Activated T-cell treated with anti-CD3 and anti-CD28 coated beads for 24 hours (primary cell): ENCODE measurements around the gene SEZ6.

Experiments
- DNase-seq: peaks from one replicate; pipeline ENCODE4 v3.0.0-alpha.2; 2020; ENCODE audit warnings: low read depth

SEZ6 gene

GRCh38 chr17:29037739-29038084 is 31.9 kb upstream of the SEZ6 start:
- no peak for DNase-seq

- no peak for DNase-seq
Measured at GRCh38 chr17:29036584-29036983, 30.8 kb upstream of the SEZ6 start.

- no peak for DNase-seq
Measured at GRCh38 chr17:29034510-29034909, 28.7 kb upstream of the SEZ6 start.

GRCh38 chr17:29032857-29033197 is 27.0 kb upstream of the SEZ6 start:
- DNase-seq: no peak

- no peak for DNase-seq
Measured at GRCh38 chr17:29032013-29032856, 26.4 kb upstream of the SEZ6 start.

GRCh38 chr17:29031488-29031887 is 25.7 kb upstream of the SEZ6 start:
- no peak for DNase-seq

- no peak for DNase-seq
Measured at GRCh38 chr17:29024316-29024952, 18.6 kb upstream of the SEZ6 start.

- DNase-seq: no peak
Measured at GRCh38 chr17:29022074-29022473, 16.2 kb upstream of the SEZ6 start.

- no peak for DNase-seq
Measured at GRCh38 chr17:29021226-29021625, 15.4 kb upstream of the SEZ6 start.

- DNase-seq: no peak
Measured at GRCh38 chr17:29020576-29020975, 14.7 kb upstream of the SEZ6 start.

- DNase-seq: peak; percentile 2
Measured at GRCh38 chr17:29019475-29020181, 13.8 kb upstream of the SEZ6 start.

GRCh38 chr17:29018788-29019474 is 13.1 kb upstream of the SEZ6 start:
- DNase-seq: no peak

- no peak for DNase-seq
Measured at GRCh38 chr17:29016345-29017210, 10.7 kb upstream of the SEZ6 start.

- DNase-seq: no peak
Measured at GRCh38 chr17:29014716-29015115, 8.9 kb upstream of the SEZ6 start.

- no peak for DNase-seq
Measured at GRCh38 chr17:29012535-29012934, 6.7 kb upstream of the SEZ6 start.

GRCh38 chr17:29010586-29010985 is 4.8 kb upstream of the SEZ6 start:
- no peak for DNase-seq

GRCh38 chr17:29010129-29010528 is 4.3 kb upstream of the SEZ6 start:
- no peak for DNase-seq

- DNase-seq: no peak
Measured at GRCh38 chr17:29008591-29008990, 2.8 kb upstream of the SEZ6 start.

- no peak for DNase-seq
Measured at GRCh38 chr17:29007860-29008455, 2.1 kb upstream of the SEZ6 start.

- DNase-seq: no peak
Measured at GRCh38 chr17:29007456-29007855, 1.6 kb upstream of the SEZ6 start.

GRCh38 chr17:29004081-29004692 is 1.6 kb downstream of the SEZ6 start:
- DNase-seq: no peak
